ENCODE measurements around the gene NOC4L.

The NOC4L gene

DNA sequence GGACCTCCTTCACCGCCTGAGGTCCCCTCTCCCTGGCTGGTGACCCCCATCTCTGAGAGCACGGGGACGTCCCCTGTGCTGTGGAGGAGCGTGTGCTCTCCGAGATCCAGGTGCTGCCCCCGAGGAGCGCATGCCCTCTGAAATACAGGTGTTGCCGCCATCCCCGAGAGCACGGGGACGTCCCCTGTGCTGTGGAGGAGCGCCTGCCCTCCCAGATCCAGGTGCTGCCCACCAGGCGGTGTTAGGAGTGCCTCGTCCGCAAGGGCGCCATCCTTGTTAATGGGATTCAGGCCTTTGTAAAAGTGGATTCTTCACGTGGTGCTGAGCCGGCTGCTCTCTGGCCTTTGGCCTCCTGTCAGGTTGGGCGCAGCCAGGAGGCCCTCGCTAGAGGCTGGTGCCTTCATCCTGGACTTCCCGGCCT lies 10.1 kb downstream of the NOC4L start:
- no peaks in the 10 kb centered on the region for H3K27me3 ChIP-seq (replicated peaks; ENCODE audit: control insufficient read depth, insufficient read depth, low read length)
- peaks cover 4% of the 10 kb centered on the region for H3K4me1 ChIP-seq (ENCODE audit: control insufficient read depth, insufficient read depth, low read length)
- H3K9ac ChIP-seq (ENCODE audit: low read length) = peak overlapping the region; percentile 59
- peak overlapping the region; percentile 52 for H3K4me3 ChIP-seq (ENCODE audit: low read length)
- peaks cover 23% of the 10 kb centered on the region for H3K36me3 ChIP-seq (ENCODE audit: control insufficient read depth, insufficient read depth, low read length, severe bottlenecking)
- no peak for DNase-seq (ENCODE audit: low read depth)
- no peaks in the 10 kb centered on the region for H3K9me3 ChIP-seq (ENCODE audit: control insufficient read depth, low read length)

DNA sequence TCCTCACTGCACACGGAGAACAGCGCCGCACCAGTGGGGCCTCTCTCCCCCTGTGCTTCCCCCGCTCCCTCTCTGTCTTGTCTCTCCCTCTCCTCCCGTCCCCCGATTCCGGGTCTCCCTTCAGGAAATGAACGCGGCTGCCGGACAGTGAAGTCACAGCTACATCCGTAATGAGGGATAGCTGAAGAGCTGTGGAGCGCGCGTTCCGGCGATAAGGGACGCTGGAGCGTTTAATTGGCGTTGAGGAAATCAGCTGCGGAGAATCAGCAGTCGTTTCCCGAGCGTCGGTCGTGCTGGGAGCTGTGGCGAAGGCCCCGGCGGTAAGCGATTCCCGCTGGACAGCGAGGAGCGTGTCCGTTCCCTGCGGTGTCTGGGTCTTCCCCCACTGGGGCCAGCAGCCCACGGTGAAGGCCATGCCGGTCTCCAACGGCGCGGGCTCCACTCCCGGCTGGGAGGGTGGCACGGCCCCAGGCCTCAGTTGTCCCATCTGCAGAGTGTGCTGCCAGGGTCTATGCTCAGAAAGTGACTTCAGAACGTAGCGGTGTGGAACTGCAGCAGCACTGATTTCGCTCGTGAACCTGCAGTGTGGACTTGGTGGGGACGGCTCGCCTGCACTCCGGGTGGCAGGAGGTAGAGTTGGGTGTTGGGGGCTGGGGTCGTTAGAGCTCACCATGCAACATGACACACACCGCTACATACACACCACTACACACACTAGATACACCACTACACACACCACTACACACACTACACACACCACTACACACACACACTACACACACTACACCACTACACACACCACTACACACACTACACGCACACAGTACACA lies 10.9 kb downstream of the NOC4L start:
- Histone ChIP-seq H3K27me3 (replicated peaks; ENCODE audit: control insufficient read depth, insufficient read depth, low read length) (peaks cover 5% of the 10 kb centered on the region), H3K9me3 (ENCODE audit: control insufficient read depth, low read length) (no peaks in the 10 kb centered on the region), H3K36me3 (ENCODE audit: control insufficient read depth, insufficient read depth, low read length, severe bottlenecking) (peaks cover 20% of the 10 kb centered on the region), H3K4me3 (ENCODE audit: low read length) (no peak overlapping the region), H3K9ac (ENCODE audit: low read length) (no peak overlapping the region), H3K4me1 (ENCODE audit: control insufficient read depth, insufficient read depth, low read length) (peaks cover 4% of the 10 kb centered on the region)
- no peak for DNase-seq (ENCODE audit: low read depth)

DNA sequence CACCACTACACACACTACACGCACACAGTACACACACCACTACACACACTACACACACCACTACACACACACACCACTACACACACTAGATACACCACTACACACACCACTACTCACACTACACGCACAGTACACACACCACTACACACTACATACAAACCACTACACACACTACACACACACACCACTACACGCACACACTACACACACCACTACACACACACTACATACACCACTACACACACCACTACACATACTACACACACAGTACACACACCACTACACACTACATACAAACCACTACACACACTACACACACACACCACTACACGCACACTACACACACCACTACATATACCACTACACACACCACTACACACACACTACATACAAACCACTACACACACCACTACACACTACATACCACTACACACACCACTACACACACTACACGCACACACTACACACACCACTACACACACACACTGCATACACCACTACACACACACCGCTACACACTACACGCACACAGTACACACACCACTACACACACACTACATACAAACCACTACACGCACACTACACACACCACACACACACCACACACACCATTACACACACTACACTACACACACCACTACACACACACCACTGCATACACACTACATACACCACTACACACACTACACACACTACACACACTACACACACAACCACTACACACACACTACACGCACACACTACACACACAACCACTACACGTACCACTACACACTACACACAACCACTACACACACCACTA lies 11.7 kb downstream of the NOC4L start:
- Histone ChIP-seq H3K9me3 (ENCODE audit: control insufficient read depth, low read length) (no peaks in the 10 kb centered on the region), H3K9ac (ENCODE audit: low read length) (no peak overlapping the region), H3K36me3 (ENCODE audit: control insufficient read depth, insufficient read depth, low read length, severe bottlenecking) (peaks cover 20% of the 10 kb centered on the region), H3K4me3 (ENCODE audit: low read length) (no peak overlapping the region), H3K4me1 (ENCODE audit: control insufficient read depth, insufficient read depth, low read length) (peaks cover 4% of the 10 kb centered on the region), H3K27me3 (replicated peaks; ENCODE audit: control insufficient read depth, insufficient read depth, low read length) (peaks cover 8% of the 10 kb centered on the region)
- no peak for DNase-seq (ENCODE audit: low read depth)

DNA sequence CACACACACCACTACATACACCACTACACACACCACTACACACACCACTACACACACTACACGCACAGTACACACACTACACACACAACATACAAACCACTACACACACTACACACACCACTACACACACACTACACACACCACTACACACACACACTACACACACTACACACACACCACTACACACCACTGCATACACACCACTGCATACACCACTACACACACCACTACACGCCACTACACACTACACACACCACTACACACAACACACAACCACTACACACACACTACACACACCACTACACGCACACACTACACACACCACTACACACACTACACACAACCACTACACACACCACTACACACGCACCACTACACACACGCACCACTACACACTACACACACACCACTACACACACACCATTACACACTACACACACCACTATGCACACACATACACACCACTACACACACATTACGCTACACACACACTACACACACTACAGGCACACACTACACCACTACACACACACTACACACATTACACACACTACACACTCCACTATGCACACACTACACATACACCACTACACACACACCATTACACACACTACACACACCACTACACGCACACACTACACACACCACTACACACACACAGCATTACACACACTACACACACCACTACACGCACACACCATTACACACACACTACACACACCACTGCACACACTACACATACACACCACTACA lies 12.5 kb downstream of the NOC4L start:
- no peak for DNase-seq (ENCODE audit: low read depth)
- Histone ChIP-seq H3K9ac (ENCODE audit: low read length) (no peak overlapping the region), H3K27me3 (replicated peaks; ENCODE audit: control insufficient read depth, insufficient read depth, low read length) (peaks cover 10% of the 10 kb centered on the region), H3K9me3 (ENCODE audit: control insufficient read depth, low read length) (no peaks in the 10 kb centered on the region), H3K36me3 (ENCODE audit: control insufficient read depth, insufficient read depth, low read length, severe bottlenecking) (peaks cover 18% of the 10 kb centered on the region), H3K4me3 (ENCODE audit: low read length) (no peak overlapping the region), H3K4me1 (ENCODE audit: control insufficient read depth, insufficient read depth, low read length) (peaks cover 4% of the 10 kb centered on the region)

DNA sequence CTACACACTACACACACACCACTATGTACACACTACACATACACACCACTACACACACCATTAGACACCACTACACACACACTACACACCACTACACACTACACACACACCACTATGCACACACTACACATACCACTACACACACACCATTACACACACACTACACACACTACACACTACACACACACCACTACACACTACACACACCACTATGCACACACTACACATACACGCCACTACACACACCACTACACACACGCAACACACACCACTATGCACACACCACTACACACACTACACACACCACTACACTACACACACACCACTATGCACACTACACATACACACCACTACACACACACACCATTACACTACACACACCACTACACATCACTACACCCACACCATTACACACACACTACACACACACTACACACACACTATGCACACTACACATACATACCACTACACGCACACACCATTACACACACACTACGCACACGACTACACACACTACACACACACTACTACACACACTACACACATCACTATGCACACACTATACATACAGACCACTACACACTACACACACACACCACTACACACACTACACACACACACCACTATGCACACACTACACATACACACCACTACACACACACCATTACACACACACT lies 13.6 kb downstream of the NOC4L start:
- Histone ChIP-seq H3K9me3 (ENCODE audit: control insufficient read depth, low read length) (no peaks in the 10 kb centered on the region), H3K9ac (ENCODE audit: low read length) (no peak overlapping the region), H3K27me3 (replicated peaks; ENCODE audit: control insufficient read depth, insufficient read depth, low read length) (peaks cover 10% of the 10 kb centered on the region), H3K4me3 (ENCODE audit: low read length) (no peak overlapping the region), H3K4me1 (ENCODE audit: control insufficient read depth, insufficient read depth, low read length) (peaks cover 14% of the 10 kb centered on the region), H3K36me3 (ENCODE audit: control insufficient read depth, insufficient read depth, low read length, severe bottlenecking) (peaks cover 15% of the 10 kb centered on the region)
- no peak for DNase-seq (ENCODE audit: low read depth)

DNA sequence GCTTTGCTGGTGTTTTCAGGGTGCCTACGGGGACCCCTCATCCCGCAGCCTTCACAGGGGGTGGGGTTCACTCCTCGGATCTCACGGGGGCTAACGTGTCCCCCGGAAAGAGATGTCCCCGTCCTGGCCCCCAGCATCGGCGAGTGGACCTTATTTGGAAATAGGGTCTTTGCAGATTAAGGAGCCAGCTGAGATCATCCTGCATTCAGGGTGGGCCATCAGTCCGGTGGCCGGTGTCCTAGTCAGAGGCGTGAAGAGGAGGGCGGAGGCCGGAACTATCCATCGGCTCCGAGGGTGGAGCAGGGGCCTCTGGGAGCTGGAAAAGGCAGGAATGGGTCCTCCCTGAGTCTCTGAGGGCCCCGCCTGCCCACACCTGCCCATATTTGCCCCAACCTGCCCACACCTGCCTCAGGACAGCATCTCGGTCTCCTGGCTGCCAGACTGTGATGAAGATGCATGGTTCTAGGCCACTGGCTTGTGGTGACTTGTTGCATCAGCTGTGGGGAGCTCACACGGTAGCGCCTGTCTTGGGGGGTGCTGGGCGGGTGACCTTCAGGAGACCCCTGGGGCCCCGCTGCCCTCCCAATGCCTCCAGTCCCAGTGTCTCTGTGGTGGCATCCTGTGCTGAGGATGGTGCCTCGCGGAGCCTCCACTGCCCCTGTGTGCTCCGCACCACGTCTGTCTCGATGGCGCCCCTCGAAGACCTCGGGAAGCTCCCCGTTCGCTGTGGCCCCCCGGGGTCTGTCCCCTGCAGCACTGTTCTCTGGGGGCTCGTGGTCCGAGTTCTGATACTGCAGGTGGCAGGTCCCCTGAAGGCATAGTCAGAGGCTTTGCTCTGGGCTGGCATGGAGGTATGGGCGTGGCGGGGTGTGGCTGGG lies 14.7 kb downstream of the NOC4L start:
- peaks cover 15% of the 10 kb centered on the region for H3K27me3 ChIP-seq (replicated peaks; ENCODE audit: control insufficient read depth, insufficient read depth, low read length)
- no peak for DNase-seq (ENCODE audit: low read depth)
- H3K4me1 ChIP-seq (ENCODE audit: control insufficient read depth, insufficient read depth, low read length) = peaks cover 16% of the 10 kb centered on the region
- H3K4me3 ChIP-seq (ENCODE audit: low read length) = no peak overlapping the region
- no peak overlapping the region for H3K9ac ChIP-seq (ENCODE audit: low read length)
- no peaks in the 10 kb centered on the region for H3K9me3 ChIP-seq (ENCODE audit: control insufficient read depth, low read length)
- peaks cover 15% of the 10 kb centered on the region for H3K36me3 ChIP-seq (ENCODE audit: control insufficient read depth, insufficient read depth, low read length, severe bottlenecking)

DNA sequence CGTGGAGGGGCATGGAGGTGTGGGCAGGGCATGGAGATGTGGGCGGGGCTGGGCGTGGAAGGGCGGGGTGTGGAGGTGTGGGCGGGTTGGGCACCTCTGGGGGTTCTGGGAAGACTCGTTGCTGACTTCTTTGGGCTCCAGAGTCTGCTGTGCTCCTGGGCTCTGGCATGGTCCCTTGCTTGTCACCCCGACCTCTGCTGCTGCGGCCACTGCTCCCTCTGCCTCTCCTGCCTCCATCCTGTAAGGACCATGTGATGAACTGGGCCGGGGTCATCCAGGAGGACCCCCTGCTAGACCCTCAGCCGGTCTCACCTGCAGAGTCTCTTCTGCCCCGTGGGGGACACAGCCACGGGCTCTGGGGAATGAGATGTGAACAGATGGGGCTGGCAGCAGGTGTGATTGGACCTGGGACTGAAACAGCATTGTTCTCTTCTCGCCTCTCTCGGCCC lies 15.3 kb downstream of the NOC4L start:
- H3K36me3 ChIP-seq (ENCODE audit: control insufficient read depth, insufficient read depth, low read length, severe bottlenecking) = peaks cover 15% of the 10 kb centered on the region

DNA sequence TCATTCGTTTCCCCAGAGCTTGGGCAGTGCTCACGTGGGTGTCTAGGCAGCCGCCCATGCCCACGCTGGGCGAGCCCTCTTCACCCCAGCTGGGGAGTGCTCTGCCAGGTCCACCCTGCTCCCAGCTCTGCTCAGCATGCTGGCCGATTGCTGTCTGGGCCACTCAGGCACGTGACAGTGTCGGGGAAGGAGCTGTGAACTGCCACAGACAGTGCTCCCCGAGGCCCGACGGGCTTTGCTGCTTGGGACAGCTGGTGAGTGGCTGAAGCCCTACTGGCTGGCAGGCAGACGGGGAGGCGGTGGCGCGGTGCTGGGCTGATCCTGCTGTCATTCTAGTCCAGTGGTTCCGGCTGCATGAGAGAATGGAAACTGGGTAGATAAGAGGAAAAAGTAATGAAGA lies 15.8 kb downstream of the NOC4L start:
- Histone ChIP-seq H3K27me3 (replicated peaks; ENCODE audit: control insufficient read depth, insufficient read depth, low read length) (peaks cover 18% of the 10 kb centered on the region), H3K9me3 (ENCODE audit: control insufficient read depth, low read length) (no peaks in the 10 kb centered on the region), H3K4me1 (ENCODE audit: control insufficient read depth, insufficient read depth, low read length) (peaks cover 12% of the 10 kb centered on the region), H3K4me3 (ENCODE audit: low read length) (no peak overlapping the region), H3K9ac (ENCODE audit: low read length) (no peak overlapping the region), H3K36me3 (ENCODE audit: control insufficient read depth, insufficient read depth, low read length, severe bottlenecking) (peaks cover 15% of the 10 kb centered on the region)
- DNase-seq (ENCODE audit: low read depth) = no peak

More for the DNA sequence above, 15.3 kb downstream of the NOC4L start:
- H3K4me3 ChIP-seq (ENCODE audit: low read length) = no peak overlapping the region
- no peaks in the 10 kb centered on the region for H3K9me3 ChIP-seq (ENCODE audit: control insufficient read depth, low read length)
- H3K27me3 ChIP-seq (replicated peaks; ENCODE audit: control insufficient read depth, insufficient read depth, low read length) = peaks cover 18% of the 10 kb centered on the region
- DNase-seq (ENCODE audit: low read depth) = no peak
- H3K4me1 ChIP-seq (ENCODE audit: control insufficient read depth, insufficient read depth, low read length) = peaks cover 12% of the 10 kb centered on the region
- no peak overlapping the region for H3K9ac ChIP-seq (ENCODE audit: low read length)

DNA sequence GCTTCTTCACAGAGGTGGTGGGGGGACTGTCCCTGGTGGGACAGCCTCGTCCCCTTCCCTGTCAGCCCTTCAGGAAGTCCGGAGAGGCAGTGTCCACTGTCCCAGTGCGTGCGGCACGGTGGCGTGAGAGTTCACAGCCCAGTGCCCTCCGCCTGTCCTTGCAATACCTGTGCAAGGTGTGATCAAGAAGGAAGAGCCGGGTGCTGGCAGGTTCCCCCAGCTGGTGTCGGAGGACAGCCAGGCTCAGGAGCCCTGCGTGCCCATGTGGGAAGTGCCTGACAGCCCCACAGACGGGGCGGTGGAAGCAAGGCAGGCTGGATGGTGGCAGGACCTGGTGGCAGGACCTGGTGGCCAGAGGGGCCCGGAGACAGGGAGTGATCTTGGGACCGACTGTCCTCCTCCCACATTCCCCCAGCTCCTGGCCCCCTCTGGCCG lies 16.4 kb downstream of the NOC4L start:
- Histone ChIP-seq H3K4me1 (ENCODE audit: control insufficient read depth, insufficient read depth, low read length) (peaks cover 12% of the 10 kb centered on the region), H3K27me3 (replicated peaks; ENCODE audit: control insufficient read depth, insufficient read depth, low read length) (peaks cover 18% of the 10 kb centered on the region), H3K9ac (ENCODE audit: low read length) (no peak overlapping the region), H3K4me3 (ENCODE audit: low read length) (no peak overlapping the region), H3K9me3 (ENCODE audit: control insufficient read depth, low read length) (no peaks in the 10 kb centered on the region), H3K36me3 (ENCODE audit: control insufficient read depth, insufficient read depth, low read length, severe bottlenecking) (peaks cover 15% of the 10 kb centered on the region)
- DNase-seq (ENCODE audit: low read depth) = no peak
